ENCODE measurements around the gene TSPO.

GRCh38 chr22:43177479-43177878 is 26.1 kb downstream of the TSPO start:
- TF ChIP-seq ZNF384 (IDR thresholded peaks at IDR 0.05) (no peak), SUZ12 (IDR thresholded peaks at IDR 0.05) (no peak), HDGF (IDR thresholded peaks at IDR 0.05; ENCODE audit: borderline replicate concordance) (no peak), FOXM1 (IDR thresholded peaks at IDR 0.05; ENCODE audit: borderline replicate concordance) (no peak), BHLHE40 (IDR thresholded peaks at IDR 0.05; ENCODE audit: borderline replicate concordance) (no peak), SP1 (IDR thresholded peaks at IDR 0.05) (no peak), ELF4 (IDR thresholded peaks at IDR 0.05) (no peak), TARDBP (IDR thresholded peaks at IDR 0.05) (no peak), NFRKB (IDR thresholded peaks at IDR 0.05) (no peak), ARNT (IDR thresholded peaks at IDR 0.05) (no peak)
